ENCODE data around the gene RALGAPA2. TPM values are rescaled to one million over a fixed set of nuclear protein-coding genes. Genes with fewer than 3 reads are reported as not detected.

The RALGAPA2 gene
- polyA plus RNA-seq, 1 donor from 2014 or later, result 21.8 TPM

DNA sequence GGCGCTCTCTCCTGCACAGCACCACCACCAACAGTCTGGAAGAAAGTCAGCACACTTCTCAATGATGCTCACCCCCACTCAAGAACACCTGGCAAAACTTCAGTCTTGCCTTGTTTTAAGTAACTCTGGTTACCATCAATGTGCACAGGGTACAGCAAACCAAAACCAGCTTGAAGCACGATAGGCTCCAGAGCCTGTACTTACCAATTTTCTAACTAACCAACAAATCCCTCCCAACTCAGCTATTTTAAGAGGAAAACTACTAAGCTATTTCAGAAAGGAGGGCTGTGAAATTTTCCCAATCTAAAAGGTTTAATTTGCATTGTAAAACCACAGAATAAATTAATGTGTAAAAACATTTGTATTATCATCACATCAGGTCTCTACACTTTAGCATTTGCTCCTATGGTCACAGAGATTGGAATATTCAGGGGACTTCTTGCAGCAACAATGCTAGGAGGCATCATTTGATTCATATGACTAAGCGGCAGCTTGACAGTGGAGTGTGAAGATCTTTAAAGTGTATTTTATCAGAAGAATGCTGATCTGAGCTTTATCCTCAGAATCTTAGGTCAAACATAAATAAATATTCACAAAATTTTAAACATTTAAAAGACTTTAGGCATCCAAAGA is 82.8 kb downstream of the RALGAPA2 start:
- no peaks in the 10 kb centered on the region for H4K20me1 ChIP-seq (ENCODE audit: insufficient read depth)
- H3K4me3 ChIP-seq (ENCODE audit: low read length), result no peak overlapping the region
- no peaks in the 10 kb centered on the region for H3K9me2 ChIP-seq (ENCODE audit: insufficient read depth, low read length)
- H3K4me2 ChIP-seq (ENCODE audit: low read length), result no peak overlapping the region
- no peak overlapping the region for H2AFZ ChIP-seq (ENCODE audit: low read depth, low read length)
- H3K27ac ChIP-seq (ENCODE audit: low read length), result no peak overlapping the region
- H3K79me2 ChIP-seq (replicated peaks; ENCODE audit: insufficient read depth, low read length), result no peaks in the 10 kb centered on the region
- no peaks in the 10 kb centered on the region for H3K9me3 ChIP-seq (ENCODE audit: low read length)
- peaks cover 3% of the 10 kb centered on the region for H3K36me3 ChIP-seq (ENCODE audit: insufficient read depth, low read length)
- H3K9ac ChIP-seq (ENCODE audit: low read length), result no peak overlapping the region
- TF ChIP-seq RAD21 (conservative IDR thresholded peaks at IDR 0.05) (no peak), TAF1 (IDR thresholded peaks at IDR 0.05; ENCODE audit: low read depth) (no peak), EP300 (conservative IDR thresholded peaks at IDR 0.05; ENCODE audit: poor library complexity, severe bottlenecking) (no peak), POLR2AphosphoS5 (IDR thresholded peaks at IDR 0.05) (no peak), EZH2 (IDR thresholded peaks at IDR 0.05; ENCODE audit: borderline replicate concordance, insufficient read depth, low read length, poor library complexity, severe bottlenecking) (no peak), MXI1 (conservative IDR thresholded peaks at IDR 0.05; ENCODE audit: poor library complexity, severe bottlenecking) (no peak), SMC3 (conservative IDR thresholded peaks at IDR 0.05; ENCODE audit: poor library complexity) (no peak)
- TF ChIP-seq, protein P1, sequence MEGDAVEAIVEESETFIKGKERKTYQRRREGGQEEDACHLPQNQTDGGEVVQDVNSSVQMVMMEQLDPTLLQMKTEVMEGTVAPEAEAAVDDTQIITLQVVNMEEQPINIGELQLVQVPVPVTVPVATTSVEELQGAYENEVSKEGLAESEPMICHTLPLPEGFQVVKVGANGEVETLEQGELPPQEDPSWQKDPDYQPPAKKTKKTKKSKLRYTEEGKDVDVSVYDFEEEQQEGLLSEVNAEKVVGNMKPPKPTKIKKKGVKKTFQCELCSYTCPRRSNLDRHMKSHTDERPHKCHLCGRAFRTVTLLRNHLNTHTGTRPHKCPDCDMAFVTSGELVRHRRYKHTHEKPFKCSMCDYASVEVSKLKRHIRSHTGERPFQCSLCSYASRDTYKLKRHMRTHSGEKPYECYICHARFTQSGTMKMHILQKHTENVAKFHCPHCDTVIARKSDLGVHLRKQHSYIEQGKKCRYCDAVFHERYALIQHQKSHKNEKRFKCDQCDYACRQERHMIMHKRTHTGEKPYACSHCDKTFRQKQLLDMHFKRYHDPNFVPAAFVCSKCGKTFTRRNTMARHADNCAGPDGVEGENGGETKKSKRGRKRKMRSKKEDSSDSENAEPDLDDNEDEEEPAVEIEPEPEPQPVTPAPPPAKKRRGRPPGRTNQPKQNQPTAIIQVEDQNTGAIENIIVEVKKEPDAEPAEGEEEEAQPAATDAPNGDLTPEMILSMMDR (IDR thresholded peaks at IDR 0.05; ENCODE audit: poor library complexity, severe bottlenecking), result no peak
- TF ChIP-seq, protein P2, sequence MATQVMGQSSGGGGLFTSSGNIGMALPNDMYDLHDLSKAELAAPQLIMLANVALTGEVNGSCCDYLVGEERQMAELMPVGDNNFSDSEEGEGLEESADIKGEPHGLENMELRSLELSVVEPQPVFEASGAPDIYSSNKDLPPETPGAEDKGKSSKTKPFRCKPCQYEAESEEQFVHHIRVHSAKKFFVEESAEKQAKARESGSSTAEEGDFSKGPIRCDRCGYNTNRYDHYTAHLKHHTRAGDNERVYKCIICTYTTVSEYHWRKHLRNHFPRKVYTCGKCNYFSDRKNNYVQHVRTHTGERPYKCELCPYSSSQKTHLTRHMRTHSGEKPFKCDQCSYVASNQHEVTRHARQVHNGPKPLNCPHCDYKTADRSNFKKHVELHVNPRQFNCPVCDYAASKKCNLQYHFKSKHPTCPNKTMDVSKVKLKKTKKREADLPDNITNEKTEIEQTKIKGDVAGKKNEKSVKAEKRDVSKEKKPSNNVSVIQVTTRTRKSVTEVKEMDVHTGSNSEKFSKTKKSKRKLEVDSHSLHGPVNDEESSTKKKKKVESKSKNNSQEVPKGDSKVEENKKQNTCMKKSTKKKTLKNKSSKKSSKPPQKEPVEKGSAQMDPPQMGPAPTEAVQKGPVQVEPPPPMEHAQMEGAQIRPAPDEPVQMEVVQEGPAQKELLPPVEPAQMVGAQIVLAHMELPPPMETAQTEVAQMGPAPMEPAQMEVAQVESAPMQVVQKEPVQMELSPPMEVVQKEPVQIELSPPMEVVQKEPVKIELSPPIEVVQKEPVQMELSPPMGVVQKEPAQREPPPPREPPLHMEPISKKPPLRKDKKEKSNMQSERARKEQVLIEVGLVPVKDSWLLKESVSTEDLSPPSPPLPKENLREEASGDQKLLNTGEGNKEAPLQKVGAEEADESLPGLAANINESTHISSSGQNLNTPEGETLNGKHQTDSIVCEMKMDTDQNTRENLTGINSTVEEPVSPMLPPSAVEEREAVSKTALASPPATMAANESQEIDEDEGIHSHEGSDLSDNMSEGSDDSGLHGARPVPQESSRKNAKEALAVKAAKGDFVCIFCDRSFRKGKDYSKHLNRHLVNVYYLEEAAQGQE (IDR thresholded peaks at IDR 0.05; ENCODE audit: borderline replicate concordance), result no peak
- no peaks in the 10 kb centered on the region for H3F3A ChIP-seq (ENCODE audit: insufficient read depth, low read length, poor library complexity, severe bottlenecking)
- no peaks in the 10 kb centered on the region for H3K27me3 ChIP-seq (ENCODE audit: insufficient read depth, low read depth, low read length)

DNA sequence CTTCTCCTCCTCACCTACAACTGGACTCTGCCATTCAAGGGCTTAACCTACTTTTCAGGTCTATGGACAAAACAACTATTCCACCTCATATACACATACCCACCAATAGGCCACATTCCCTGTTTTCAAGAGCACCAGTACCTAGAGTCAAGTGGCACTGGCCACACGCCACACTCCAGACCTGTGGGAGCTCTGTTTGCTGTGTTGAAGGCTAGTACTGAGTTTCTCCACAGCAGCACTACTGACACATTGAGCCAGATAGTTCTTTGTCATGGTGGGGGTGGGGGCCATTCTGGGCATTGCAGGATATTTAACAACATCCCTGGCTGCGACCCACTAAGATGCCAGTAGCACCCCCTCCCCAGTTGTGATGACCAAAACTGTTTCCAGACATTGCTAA is 84.1 kb downstream of the RALGAPA2 start:
- no peak overlapping the region for H2AFZ ChIP-seq (ENCODE audit: low read depth, low read length)
- no peak overlapping the region for H3K4me3 ChIP-seq (ENCODE audit: low read length)
- no peak overlapping the region for H3K27ac ChIP-seq (ENCODE audit: low read length)
- H3F3A ChIP-seq (ENCODE audit: insufficient read depth, low read length, poor library complexity, severe bottlenecking), result no peaks in the 10 kb centered on the region
- H3K9me2 ChIP-seq (ENCODE audit: insufficient read depth, low read length), result no peaks in the 10 kb centered on the region
- H4K20me1 ChIP-seq (ENCODE audit: insufficient read depth), result no peaks in the 10 kb centered on the region
- no peak overlapping the region for H3K4me2 ChIP-seq (ENCODE audit: low read length)
- no peaks in the 10 kb centered on the region for H3K27me3 ChIP-seq (ENCODE audit: insufficient read depth, low read depth, low read length)
- TF ChIP-seq, protein P2 (IDR thresholded peaks at IDR 0.05; ENCODE audit: borderline replicate concordance), result no peak
- TF ChIP-seq EZH2 (IDR thresholded peaks at IDR 0.05; ENCODE audit: borderline replicate concordance, insufficient read depth, low read length, poor library complexity, severe bottlenecking), result no peak
- TF ChIP-seq SMC3 (conservative IDR thresholded peaks at IDR 0.05; ENCODE audit: poor library complexity), result no peak
- TF ChIP-seq RAD21 (conservative IDR thresholded peaks at IDR 0.05), result no peak
- no peak for TF ChIP-seq POLR2AphosphoS5 (IDR thresholded peaks at IDR 0.05)
- TF ChIP-seq, protein P1 (IDR thresholded peaks at IDR 0.05; ENCODE audit: poor library complexity, severe bottlenecking), result no peak
- no peak for TF ChIP-seq EP300 (conservative IDR thresholded peaks at IDR 0.05; ENCODE audit: poor library complexity, severe bottlenecking)
- no peak for TF ChIP-seq TAF1 (IDR thresholded peaks at IDR 0.05; ENCODE audit: low read depth)
- TF ChIP-seq MXI1 (conservative IDR thresholded peaks at IDR 0.05; ENCODE audit: poor library complexity, severe bottlenecking), result no peak
- peaks cover 3% of the 10 kb centered on the region for H3K36me3 ChIP-seq (ENCODE audit: insufficient read depth, low read length)
- H3K9me3 ChIP-seq (ENCODE audit: low read length), result no peaks in the 10 kb centered on the region
- H3K9ac ChIP-seq (ENCODE audit: low read length), result no peak overlapping the region
- H3K79me2 ChIP-seq (replicated peaks; ENCODE audit: insufficient read depth, low read length), result no peaks in the 10 kb centered on the region

Measured in neural cell (in vitro differentiated cells).